GM12878 (cell line): ENCODE data around the gene HOXC13. TPM values are rescaled to one million over a fixed set of nuclear protein-coding genes. Genes with fewer than 3 reads are reported as not detected.
A peak's percentile ranks its signal among the peaks of the same experiment; 100 is the strongest.

Experiments
- ATAC-seq: fragments of 200-7000 bp; cut with Tn5 transposase; 3 replicates; pipeline ENCODE4 v1.9.1; 2020; ENCODE audit warnings: mild to moderate bottlenecking, moderate library complexity
- BruUV-seq: library from RNA; stranded (reverse); fragments of 400-500 nt; replicated peaks from 2 replicates; lab custom pipeline; 2021; lab: Mats Ljungman, UMichigan
- CTCF ChIA-PET: fragments of 300-600 bp; sonication (Branson Sonifier 250); formaldehyde crosslinking; extraction: SDS; loops from one replicate; lab custom pipeline; 2021; ENCODE audit warnings: inconsistent platforms; lab: Yijun Ruan, JAX
- POLR2A ChIA-PET: fragments of 350-600 bp; formaldehyde crosslinking; extraction: SDS; loops from one replicate; lab custom pipeline; 2021; ENCODE audit warnings: inconsistent platforms; lab: Charles Lee
- RAD21 ChIA-PET: fragments of 300-600 bp; sonication (Branson Sonifier 250); formaldehyde crosslinking; loops from one replicate; lab custom pipeline; 2023; ENCODE audit warnings: antibody characterized with exemption; ENCODE audit not compliant: unreplicated experiment; lab: Charles Lee
- SMC1A ChIA-PET: fragments of 300-600 bp; sonication (Branson Sonifier 250); formaldehyde crosslinking; loops from one replicate; lab custom pipeline; 2023; ENCODE audit not compliant: unreplicated experiment, uncharacterized antibody; lab: Charles Lee
- DNase-seq: peaks from one replicate; pipeline ENCODE4 v3.0.0-alpha.2; 2011; ENCODE audit warnings: low read depth, low spot score
- FAIRE-seq: peaks from 3 replicates; lab custom pipeline; 2011; peaks lifted over from hg19 to GRCh38; lab: Jason Lieb, UNC
- H2AFZ ChIP-seq: 2 replicates; pipeline ENCODE4 v1.6.0; 2011; ENCODE audit warnings: low read depth, low read length, control low read depth; ENCODE audit not compliant: control insufficient read depth
- H3K27ac ChIP-seq: 2 replicates; pipeline ENCODE4 v1.5.1; 2011; ENCODE audit warnings: control low read depth; ENCODE audit not compliant: control insufficient read depth, insufficient read depth
- H3K27me3 ChIP-seq, 2 experiments: replicated peaks in 1 of 2; 2 replicates each; pipeline versions ENCODE4 v1.6.0 to v1.6.1; 2011; ENCODE audit warnings: low read length in 1 of 2; ENCODE audit not compliant: control insufficient read depth in 2 of 2, insufficient read depth in 2 of 2
- H3K36me3 ChIP-seq, 2 experiments: 2 replicates each; pipeline ENCODE4 v1.5.1; 2011; ENCODE audit warnings: low read length in 1 of 2; ENCODE audit not compliant: control insufficient read depth in 2 of 2, insufficient read depth in 2 of 2
- H3K4me1 ChIP-seq: 2 replicates; pipeline ENCODE4 v1.6.1; 2011; ENCODE audit warnings: mild to moderate bottlenecking, low read length, moderate library complexity, mixed read lengths; ENCODE audit not compliant: control insufficient read depth, insufficient read depth
- H3K4me2 ChIP-seq: 2 replicates; pipeline ENCODE4 v1.6.0; 2011; ENCODE audit warnings: control low read depth; ENCODE audit not compliant: control insufficient read depth, insufficient read depth
- H3K4me3 ChIP-seq: fragments of 200-600 bp; sonication (generic); 2 replicates; pipeline ENCODE4 v1.5.1; 2016
- H3K79me2 ChIP-seq: 2 replicates; pipeline ENCODE4 v1.6.0; 2011; ENCODE audit warnings: low read length; ENCODE audit not compliant: control insufficient read depth, insufficient read depth
- H3K9ac ChIP-seq: 2 replicates; pipeline ENCODE4 v1.8.0; 2011; ENCODE audit warnings: low read length, control low read depth, mixed read lengths; ENCODE audit not compliant: control insufficient read depth, insufficient read depth
- H3K9me3 ChIP-seq: replicated peaks from 3 replicates; pipeline ENCODE4 v1.5.1; 2011; ENCODE audit warnings: mild to moderate bottlenecking, low read length; ENCODE audit not compliant: control insufficient read depth, insufficient read depth
- H4K20me1 ChIP-seq: 2 replicates; pipeline ENCODE4 v1.6.0; 2011; ENCODE audit not compliant: control insufficient read depth, insufficient read depth
- BHLHE40 ChIP-seq, 2 experiments: fragments of 450-650 bp in 1 of 2; IDR thresholded peaks; 2 replicates each; pipeline ENCODE4 v1.6.1; 2011 to 2017; ENCODE audit warnings: low read depth in 2 of 2, borderline replicate concordance in 1 of 2, improper control_type of control experiment in 1 of 2, low read length in 1 of 2, mild to moderate bottlenecking in 1 of 2
- EGR1 ChIP-seq, 2 experiments: IDR thresholded peaks; 1 replicate in 1 of 2; 2 replicates in 1 of 2; pipeline ENCODE4 v1.6.1; 2011 to 2012; ENCODE audit warnings: low read depth in 2 of 2, low read length in 2 of 2, borderline replicate concordance in 1 of 2, mild to moderate bottlenecking in 1 of 2, moderate library complexity in 1 of 2
- EP300 ChIP-seq, 2 experiments: fragments of 150-350 bp in 1 of 2; IDR thresholded peaks; 2 replicates each; pipeline ENCODE4 v1.6.1; 2011 to 2012; ENCODE audit warnings: low read depth in 2 of 2, low read length in 2 of 2, borderline replicate concordance in 1 of 2, improper control_type of control experiment in 1 of 2, inconsistent platforms in 1 of 2; ENCODE audit not compliant: control insufficient read depth in 1 of 2
- HDAC6 ChIP-seq: fragments of 200-600 bp; sonication (generic); IDR thresholded peaks from one replicate; pipeline ENCODE4 v1.8.0; 2017; ENCODE audit warnings: antibody characterized with exemption; ENCODE audit not compliant: unreplicated experiment
- NFIC ChIP-seq: IDR thresholded peaks from 2 replicates; pipeline ENCODE4 v1.6.1; 2012; ENCODE audit warnings: low read depth, mild to moderate bottlenecking, inconsistent platforms, low read length, moderate library complexity
- RUNX3 ChIP-seq: IDR thresholded peaks from 2 replicates; pipeline ENCODE4 v1.6.1; 2012; ENCODE audit warnings: low read length, inconsistent platforms
- SUZ12 ChIP-seq: fragments of 200-600 bp; sonication (generic); IDR thresholded peaks from one replicate; pipeline ENCODE4 v1.6.1; 2018; ENCODE audit warnings: antibody characterized with exemption, mild to moderate bottlenecking; ENCODE audit not compliant: unreplicated experiment
- YY1 ChIP-seq: IDR thresholded peaks from 2 replicates; pipeline ENCODE4 v1.6.1; 2011; ENCODE audit warnings: low read depth, mild to moderate bottlenecking, low read length
- ZNF24 ChIP-seq: fragments of 450-650 bp; IDR thresholded peaks from 2 replicates; pipeline ENCODE4 v1.6.1; 2017; ENCODE audit warnings: antibody characterized with exemption, mild to moderate bottlenecking
- WGBS: methylation state at CpG from one replicate; pipeline ENCODE4 v1.1.6; 2016; ENCODE audit warnings: low lambda C conversion rate; ENCODE audit not compliant: insufficient replicate concordance, insufficient coverage; ENCODE audit errors: missing lambda C conversion rate; 5-methylcytosine and 5-hydroxymethylcytosine counted together
- in situ Hi-C: fragments of 300-500 bp; cut with MboI; formaldehyde crosslinking; loops from 9 replicates; pipeline ENCODE4 v1.14.3; 2018; ENCODE audit warnings: mixed read lengths
- intact Hi-C: fragments of 100-400 bp; cut with micrococcal nuclease; formaldehyde crosslinking; loops from one replicate; pipeline ENCODE4 v1.14.2; 2022; ENCODE audit not compliant: unreplicated experiment
- polyA plus RNA-seq, 11 experiments: library from polyadenylated mRNA; depleted of rRNA in 4 of 11; unstranded in 6 of 11; stranded (reverse) in 5 of 11; fragments of >200 nt; fragmentation: Nextera tagmentation in 4 of 11; fragmentation: Illumina TruSeq in 1 of 11; extraction: Ambion mirVana in 4 of 11; extraction: Trizol in 1 of 11; gene quantifications; 1 replicate in 1 of 11; 2 replicates in 10 of 11; pipeline versions ENCODE4 v1.2.1 to v1.2.3, GENCODE V29; 2011 to 2016; ENCODE audit warnings: inconsistent platforms in 2 of 11, missing spikeins in 2 of 11, low read depth in 1 of 11
- total RNA-seq, 4 experiments: library from RNA; depleted of rRNA in 3 of 4; stranded (reverse); fragments of >200 nt in 3 of 4; fragmentation: Illumina TruSeq in 1 of 4; extraction: Trizol in 1 of 4; gene quantifications; 2 replicates each; pipeline versions ENCODE4 v1.2.1 to v1.2.3, GENCODE V29; 2013 to 2021
- TF ChIP-seq, protein P1 (sequence below): IDR thresholded peaks from 2 replicates; pipeline ENCODE4 v1.6.1; 2011; ENCODE audit warnings: borderline replicate concordance, low read depth, mild to moderate bottlenecking, moderate library complexity, low read length; ENCODE audit not compliant: insufficient read depth, poor library complexity, severe bottlenecking
- TF ChIP-seq, protein P2 (sequence below): fragments of 450-650 bp; IDR thresholded peaks from 2 replicates; pipeline ENCODE4 v1.6.1; 2018; ENCODE audit warnings: borderline replicate concordance, mild to moderate bottlenecking; ENCODE audit not compliant: partially characterized antibody

The HOXC13 gene
- total and polyA plus RNA-seq, 10 of the 15 experiments (the other 5 are each of a cell fraction or from before 2014, with no cell fraction given), result not detected

GRCh38 chr12:53985994-53986685, 47.5 kb downstream of the HOXC13 start:
- in situ Hi-C loops (no loop called here), intact Hi-C loops (loop anchor here (2.0 to 10.0 kb wide), 4 partner anchors 191 to 281 kb away; no protein-coding TSS in a partner anchor)
- peak; percentile 64 for ATAC-seq
- TF ChIP-seq BHLHE40 (IDR thresholded peaks at IDR 0.05; ENCODE audit: borderline replicate concordance in 1 of 2, low read depth in 2 of 2, low read length in 1 of 2) (peak; percentile 68 to 86; a peak in 2 of 4 replicates), EP300 (IDR thresholded peaks at IDR 0.05; ENCODE audit: borderline replicate concordance in 1 of 2, control insufficient read depth in 1 of 2, low read depth in 2 of 2, low read length in 2 of 2) (no peak), YY1 (no peak), RUNX3 (0 out of 2 replicates have a peak, but pooled peaks have one; percentile 24), EGR1 (IDR thresholded peaks at IDR 0.05; ENCODE audit: borderline replicate concordance in 1 of 2, low read depth in 2 of 2, low read length in 2 of 2) (peak in 1 of 2 experiments; percentile 81; a peak in 2 of 3 replicates), NFIC (no peak), ZNF24 (no peak), HDAC6 (no peak), SUZ12 (peak; percentile 97)
- TF ChIP-seq, protein P1, sequence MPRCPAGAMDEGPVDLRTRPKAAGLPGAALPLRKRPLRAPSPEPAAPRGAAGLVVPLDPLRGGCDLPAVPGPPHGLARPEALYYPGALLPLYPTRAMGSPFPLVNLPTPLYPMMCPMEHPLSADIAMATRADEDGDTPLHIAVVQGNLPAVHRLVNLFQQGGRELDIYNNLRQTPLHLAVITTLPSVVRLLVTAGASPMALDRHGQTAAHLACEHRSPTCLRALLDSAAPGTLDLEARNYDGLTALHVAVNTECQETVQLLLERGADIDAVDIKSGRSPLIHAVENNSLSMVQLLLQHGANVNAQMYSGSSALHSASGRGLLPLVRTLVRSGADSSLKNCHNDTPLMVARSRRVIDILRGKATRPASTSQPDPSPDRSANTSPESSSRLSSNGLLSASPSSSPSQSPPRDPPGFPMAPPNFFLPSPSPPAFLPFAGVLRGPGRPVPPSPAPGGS, result no peak
- TF ChIP-seq, protein P2, sequence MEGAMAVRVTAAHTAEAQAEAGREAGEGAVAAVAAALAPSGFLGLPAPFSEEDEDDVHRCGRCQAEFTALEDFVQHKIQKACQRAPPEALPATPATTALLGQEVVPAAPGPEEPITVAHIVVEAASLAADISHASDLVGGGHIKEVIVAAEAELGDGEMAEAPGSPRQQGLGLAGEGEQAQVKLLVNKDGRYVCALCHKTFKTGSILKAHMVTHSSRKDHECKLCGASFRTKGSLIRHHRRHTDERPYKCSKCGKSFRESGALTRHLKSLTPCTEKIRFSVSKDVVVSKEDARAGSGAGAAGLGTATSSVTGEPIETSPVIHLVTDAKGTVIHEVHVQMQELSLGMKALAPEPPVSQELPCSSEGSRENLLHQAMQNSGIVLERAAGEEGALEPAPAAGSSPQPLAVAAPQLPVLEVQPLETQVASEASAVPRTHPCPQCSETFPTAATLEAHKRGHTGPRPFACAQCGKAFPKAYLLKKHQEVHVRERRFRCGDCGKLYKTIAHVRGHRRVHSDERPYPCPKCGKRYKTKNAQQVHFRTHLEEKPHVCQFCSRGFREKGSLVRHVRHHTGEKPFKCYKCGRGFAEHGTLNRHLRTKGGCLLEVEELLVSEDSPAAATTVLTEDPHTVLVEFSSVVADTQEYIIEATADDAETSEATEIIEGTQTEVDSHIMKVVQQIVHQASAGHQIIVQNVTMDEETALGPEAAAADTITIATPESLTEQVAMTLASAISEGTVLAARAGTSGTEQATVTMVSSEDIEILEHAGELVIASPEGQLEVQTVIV, result no peak
- Histone ChIP-seq H3K36me3 (no peaks in the 10 kb centered on the region), H3K79me2 (no peaks in the 10 kb centered on the region), H4K20me1 (peaks cover 3% of the 10 kb centered on the region; the same call in 1 of the 2 replicates), H3K4me1 (peaks cover 17% of the 10 kb centered on the region), H3K9ac (no peak overlapping the region), H3K27me3 (peaks cover 30 to 57% of the 10 kb centered on the region in 2 experiments), H3K4me3 (no peak overlapping the region), H3K9me3 (no peaks in the 10 kb centered on the region), H3K27ac (no peak overlapping the region), H3K4me2 (peak overlapping the region; percentile 57; the same call in 1 of the 2 replicates), H2AFZ (no peak overlapping the region)
- no TSS peak for BruUV-seq
- ChIA-PET SMC1A (interaction anchor here (0.6 to 4.5 kb wide), 10 partner anchors 10 to 229 kb away, joined by 3 to 29 read pairs (median 5); partner anchors contain the start of genes HOXC5 and HOXC9), RAD21 (interaction anchor here (0.8 to 3.3 kb wide), 9 partner anchors 9 to 234 kb away, joined by 3 to 14 read pairs (median 3); partner anchors contain the start of gene HOXC8), CTCF (interaction anchor here (0.5 to 5.5 kb wide), 26 partner anchors 9 to 349 kb away, joined by 3 to 54 read pairs (median 4); partner anchors contain the start of genes HOXC6, HOXC8, HOXC9 and SMUG1), POLR2A (interaction anchor here (0.6 to 1.2 kb wide), 2 partner anchors 9 to 13 kb away, joined by 3 read pairs; no protein-coding TSS in a partner anchor)
- DNase-seq, result no peak
- no peak for FAIRE-seq
- 18% methylated on average over 48 of the region's 50 CpGs for WGBS
